ENCODE results near the gene IL22RA2.
"Not testable (repeated sequence)": the region's sequence is repeated elsewhere in the genome, so short reads cannot be mapped to it uniquely, and the experiment has no call there.

IL22RA2 gene, protein sequence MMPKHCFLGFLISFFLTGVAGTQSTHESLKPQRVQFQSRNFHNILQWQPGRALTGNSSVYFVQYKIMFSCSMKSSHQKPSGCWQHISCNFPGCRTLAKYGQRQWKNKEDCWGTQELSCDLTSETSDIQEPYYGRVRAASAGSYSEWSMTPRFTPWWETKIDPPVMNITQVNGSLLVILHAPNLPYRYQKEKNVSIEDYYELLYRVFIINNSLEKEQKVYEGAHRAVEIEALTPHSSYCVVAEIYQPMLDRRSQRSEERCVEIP

DNA sequence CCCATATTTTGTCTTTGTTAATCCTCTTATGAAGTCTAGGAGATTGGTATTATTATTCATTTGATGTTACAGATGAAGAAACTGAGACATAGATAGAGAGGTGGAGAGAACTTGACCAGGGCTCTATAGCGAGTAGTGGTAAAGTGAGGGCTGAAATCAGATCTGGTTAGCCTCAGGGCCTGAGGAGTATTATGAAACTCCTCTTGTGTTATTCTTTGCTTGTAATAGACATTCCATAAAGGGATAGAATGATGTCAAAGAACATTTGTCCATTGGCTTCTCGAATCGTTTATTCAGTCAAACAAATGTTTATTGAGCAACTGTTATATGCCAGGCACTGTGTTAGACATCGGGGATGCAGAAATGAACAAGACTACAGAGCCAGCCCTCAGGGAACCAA lies at the start of gene IL22RA2:
IL22RA2 (minus strand) TSS at position 144 of the 400 bp plus-strand sequence. CDS start 11,895 bp downstream, outside the sequence.
- no peak for DNase-seq (ENCODE audit: low read depth in 2 of 2)

DNA sequence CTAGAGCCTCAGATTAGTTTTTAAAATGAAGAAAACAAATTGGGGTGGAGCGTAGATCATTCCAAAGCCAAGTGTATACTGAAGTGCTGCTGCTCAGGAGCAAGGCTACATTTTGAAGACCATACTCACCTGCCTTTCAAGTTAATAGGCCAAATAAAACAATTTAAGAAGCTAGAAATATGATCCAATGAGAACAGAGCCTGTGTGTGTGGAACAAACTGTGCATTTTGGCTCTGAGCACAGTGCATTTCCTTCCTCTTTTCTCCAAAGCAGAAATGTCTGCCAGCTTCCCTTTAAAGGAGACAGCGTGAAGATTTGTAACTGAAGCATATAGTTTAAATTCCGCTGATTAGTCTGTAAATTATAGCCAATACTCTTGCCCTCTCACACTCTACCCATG lies 48.9 kb upstream of the IL22RA2 start:
- DNase-seq (ENCODE audit: low read depth in 2 of 2): no peak

DNA sequence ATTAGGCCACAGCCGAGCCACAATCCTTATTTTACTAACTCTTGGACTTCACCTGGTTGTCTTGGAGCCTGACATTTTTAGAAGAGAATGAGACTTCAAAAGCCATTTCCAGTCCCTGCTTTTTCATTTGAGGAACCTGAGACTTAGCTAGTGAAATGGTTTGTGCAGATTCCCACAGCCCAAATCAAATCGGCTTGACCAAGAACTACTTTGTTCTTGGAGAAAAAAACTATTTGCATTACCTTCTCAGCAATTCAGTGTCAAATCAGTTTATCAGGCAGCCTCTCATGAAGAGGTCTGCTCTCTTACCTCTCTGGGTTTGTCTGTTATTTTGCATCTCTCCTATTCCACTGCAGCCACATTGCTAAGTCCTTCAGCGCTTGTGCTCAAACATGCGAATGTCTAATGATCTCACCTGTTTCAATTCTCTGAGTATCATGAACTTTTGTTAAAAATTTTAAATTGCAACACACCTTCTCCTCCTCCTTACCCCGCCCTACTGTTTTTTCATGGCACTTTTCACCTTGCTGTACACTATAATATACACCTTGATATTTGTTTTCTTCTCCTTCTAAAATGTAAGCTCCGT lies 46.3 kb upstream of the IL22RA2 start:
- no peak for DNase-seq (ENCODE audit: low read depth in 2 of 2)

DNA sequence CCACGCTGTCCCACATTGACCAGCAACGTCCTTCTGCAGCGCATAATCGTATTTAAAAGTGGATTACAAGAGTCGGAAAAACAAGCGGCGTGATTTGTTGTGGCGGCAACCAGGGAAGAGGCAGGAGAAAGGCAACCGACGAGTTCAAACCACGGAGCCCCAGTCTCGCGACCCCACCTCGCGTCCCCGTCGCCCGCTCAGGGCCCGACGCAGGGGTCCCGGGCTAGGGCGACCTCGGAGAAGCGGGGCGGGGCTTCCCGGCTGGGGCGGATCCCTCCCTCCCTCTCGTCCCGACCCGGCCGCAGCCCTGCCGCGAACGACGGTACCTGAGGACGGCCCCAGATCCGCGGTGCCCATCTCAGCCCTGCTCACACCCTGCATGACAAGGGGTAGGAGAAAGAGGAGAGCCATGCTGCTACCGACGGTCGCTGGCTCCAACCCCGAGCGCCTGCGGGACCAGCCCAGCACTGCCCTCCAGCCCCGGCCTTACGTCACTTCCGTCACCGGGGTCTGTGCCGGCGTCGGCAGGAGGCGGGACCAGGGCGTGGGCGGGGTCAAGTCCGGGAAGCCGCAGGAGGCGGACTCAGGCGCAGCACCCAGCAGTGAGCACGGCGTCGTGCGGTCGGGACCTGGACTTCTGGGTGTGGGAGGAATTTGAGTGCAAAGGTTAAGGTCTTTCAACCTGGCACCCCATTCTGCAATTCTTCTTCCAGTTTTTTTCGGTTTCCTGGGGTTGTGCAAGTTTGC lies 45.6 kb upstream of the IL22RA2 start, which contains the start of gene IFNGR1:
IFNGR1 (minus strand) TSS at position 469 of the 747 bp plus-strand sequence; CDS start at position 411, 58 bp downstream.
- DNase-seq (ENCODE audit: low read depth in 2 of 2): peak; percentile 83 to 96

DNA sequence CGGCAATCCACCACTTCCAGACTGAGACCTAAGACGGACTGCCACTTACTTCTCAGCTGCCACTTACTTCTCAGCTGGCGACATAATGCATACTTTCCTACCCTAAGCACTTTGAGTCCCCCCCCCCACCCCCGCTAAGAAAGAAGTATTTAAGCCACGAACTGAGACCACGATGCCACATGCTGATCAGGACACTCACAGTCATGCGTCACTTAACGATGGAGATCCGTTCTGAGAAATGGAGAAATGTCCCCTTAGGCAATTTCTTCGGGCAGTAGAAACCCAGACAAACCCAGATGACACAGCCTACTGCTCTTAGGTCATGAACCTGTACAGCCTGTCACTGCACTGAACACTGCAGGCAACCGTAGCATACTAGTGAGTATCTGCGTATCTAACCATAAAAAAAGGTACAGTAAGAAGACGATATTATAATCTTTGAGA lies 45.1 kb upstream of the IL22RA2 start:
- DNase-seq (ENCODE audit: low read depth in 2 of 2): no peak

DNA sequence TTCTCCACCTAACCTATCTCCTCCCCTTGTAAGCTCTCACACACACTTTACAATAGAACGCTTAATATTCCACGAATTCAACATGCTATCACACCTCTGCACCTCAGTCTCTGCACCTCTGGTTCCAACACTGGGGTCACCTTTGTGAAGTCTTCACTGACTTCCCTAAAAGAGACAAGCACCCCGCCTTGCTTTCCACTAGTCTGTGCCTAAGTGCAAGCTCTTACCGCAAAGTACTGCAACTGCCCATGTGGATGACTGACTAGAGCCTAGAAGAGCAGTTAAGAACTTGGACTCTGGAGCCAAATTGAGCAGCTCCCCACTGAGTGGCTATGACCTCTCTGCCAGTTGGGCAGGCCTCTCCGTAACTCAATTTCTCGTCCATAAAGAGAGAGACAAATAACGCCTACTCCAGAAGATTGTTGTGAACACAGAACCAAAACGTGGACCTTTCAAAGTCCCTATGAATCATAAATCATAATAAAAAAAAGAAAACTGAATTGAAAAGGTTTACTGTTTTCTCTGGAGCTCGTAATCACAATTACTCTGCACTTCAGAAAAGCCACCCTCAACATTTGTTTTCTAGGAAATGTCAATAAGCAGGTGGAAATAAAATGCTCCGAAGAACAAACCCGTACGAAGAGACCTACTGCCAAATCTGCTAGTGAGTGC lies 44.5 kb upstream of the IL22RA2 start:
- no peak for DNase-seq (ENCODE audit: low read depth in 2 of 2)

DNA sequence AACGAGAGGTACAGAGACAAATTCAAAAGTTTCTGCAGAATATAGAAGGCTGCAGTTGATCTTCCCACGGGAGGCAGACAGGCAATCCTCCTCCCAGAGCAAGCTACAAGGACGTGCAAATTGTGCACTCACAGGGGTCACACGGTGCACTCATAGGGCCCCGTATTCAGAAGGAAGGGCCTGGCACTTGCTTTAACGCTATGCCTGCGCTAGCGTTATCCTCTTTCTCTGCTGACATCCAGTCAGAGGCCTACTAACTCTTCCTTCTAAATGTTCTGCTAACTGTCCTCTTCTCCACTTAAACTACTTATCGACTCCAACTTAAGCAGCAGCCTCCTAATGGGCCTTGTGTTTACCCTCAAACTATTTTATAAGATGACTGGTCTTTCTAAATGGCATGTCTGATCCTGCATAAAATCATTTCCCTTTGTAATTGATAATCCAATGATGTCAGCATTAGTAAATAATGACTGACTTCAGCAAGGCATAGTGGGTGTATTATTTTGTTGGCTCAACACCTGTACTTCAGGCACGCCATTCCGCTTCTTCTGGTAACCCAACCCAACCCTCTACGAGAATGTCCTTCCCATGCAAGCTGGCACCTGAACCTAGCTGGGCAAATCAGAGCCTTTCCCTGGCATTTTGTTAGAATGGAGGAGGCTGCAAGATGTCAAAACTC lies 43.6 kb upstream of the IL22RA2 start:
- no peak for DNase-seq (ENCODE audit: low read depth in 2 of 2)

DNA sequence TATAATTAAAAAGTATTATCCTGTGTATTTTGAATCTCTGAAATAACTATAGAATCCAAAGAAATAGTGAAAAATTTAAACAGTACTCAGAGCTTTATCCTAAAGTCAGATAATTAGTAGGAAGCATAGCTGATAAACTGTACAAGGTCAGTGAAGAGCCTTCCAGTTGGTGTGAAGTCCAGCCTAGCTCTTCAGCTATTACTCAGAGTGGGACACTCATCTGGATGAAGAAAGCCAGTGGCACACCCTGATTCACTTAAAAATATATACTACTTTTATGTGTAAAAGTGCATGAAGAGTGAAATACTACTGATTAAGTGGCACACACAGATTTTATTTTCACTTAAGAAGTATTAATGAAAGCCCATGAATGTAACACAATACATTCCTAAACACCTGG lies 42.7 kb upstream of the IL22RA2 start:
- DNase-seq (ENCODE audit: low read depth in 2 of 2): no peak

DNA sequence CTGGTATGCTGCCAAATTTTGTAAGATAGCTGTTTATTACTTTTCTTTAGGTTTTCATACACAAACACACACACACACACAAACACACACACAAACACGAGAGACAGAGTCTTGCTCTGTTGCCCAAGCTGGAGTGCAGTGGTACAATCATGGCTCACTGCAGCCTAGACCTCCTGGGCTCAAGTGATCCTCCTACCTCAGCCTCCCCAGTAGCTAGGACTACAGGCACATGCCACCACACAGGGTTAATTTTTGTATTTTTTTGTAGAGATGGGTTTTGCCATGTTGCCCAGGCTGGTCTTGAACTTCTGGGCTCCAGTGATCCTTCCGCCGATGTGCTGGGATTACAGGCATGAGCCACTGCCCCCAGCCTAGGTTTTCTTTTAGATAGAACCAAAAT lies 42.2 kb upstream of the IL22RA2 start:
- DNase-seq (ENCODE audit: low read depth in 2 of 2): not testable (repeated sequence)

DNA sequence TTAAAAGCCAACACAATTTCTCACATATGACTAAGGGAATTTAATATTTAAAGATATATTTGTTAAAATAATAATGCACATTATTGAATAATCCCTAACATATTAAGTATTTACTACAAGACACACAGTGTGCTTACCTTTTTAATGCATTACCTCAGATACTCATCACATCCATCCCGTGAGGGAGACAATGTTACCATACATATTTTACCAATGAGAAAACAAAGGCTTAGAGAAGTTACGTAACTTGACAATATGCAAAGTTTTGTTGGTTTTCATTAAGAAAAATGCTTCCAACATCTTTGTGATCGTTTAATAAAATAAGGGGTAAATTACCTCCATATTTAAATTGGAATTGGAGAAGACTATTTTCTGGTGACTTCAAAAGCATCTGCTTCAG lies 41.5 kb upstream of the IL22RA2 start:
- DNase-seq (ENCODE audit: low read depth in 2 of 2): no peak

DNA sequence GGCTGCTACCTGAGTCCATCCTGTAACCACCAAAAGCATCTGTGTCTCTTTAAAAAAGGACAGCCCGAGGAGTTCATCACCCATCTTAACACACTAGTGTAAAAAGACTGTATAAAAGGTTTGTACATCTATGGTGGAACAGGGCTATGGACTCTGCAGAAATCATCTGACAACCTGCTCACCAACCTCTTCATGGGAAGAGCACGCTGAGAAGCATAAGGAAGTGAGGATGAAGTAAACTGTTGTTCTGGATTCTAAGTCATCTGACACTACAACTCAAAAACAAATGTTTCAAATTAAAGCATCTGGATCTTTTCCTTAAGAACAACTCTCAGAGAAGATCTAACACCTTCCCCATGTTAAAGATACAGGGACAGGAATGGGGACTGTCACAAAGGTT lies 40.4 kb upstream of the IL22RA2 start:
- DNase-seq (ENCODE audit: low read depth in 2 of 2): no peak

DNA sequence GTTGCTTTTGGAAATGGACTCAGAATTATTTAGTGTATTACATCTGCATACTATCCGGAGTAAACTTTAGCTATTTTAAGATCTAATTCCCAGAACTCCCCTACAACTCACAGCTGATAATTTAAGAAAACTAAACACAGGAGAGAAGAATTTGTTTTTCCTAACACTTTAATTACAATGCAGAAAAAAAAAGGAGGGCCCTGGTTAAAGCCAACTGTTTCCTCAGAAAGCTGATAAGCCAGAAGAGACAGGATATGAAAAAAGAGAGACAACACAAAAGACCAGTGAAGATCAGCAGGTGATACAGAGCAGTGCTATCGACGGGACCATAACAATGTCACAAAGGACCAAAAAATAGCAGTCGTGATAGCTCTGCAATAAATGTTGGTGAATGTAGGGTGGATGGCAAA lies 39.9 kb upstream of the IL22RA2 start:
- no peak for DNase-seq (ENCODE audit: low read depth in 2 of 2)

DNA sequence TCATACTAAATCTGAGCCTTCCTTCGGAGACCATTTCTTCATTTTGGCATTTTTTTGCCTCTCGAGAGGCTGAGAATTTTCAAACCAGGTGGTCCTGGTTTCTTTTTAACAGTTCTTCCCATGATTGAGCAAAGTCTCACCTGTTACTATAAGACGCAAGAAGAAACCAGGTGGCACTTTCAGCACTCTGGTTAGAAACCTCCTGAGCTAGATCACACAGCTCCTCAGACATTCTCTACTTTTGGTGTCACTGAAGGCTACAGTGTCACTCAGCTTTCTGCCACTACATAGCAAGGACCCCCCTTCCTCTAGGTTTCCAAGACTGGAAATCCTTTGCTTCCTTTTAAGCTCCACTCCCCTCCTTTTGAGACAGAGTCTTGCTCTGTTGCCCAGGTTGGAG lies 38.5 kb upstream of the IL22RA2 start:
- no peak for DNase-seq (ENCODE audit: low read depth in 2 of 2)

DNA sequence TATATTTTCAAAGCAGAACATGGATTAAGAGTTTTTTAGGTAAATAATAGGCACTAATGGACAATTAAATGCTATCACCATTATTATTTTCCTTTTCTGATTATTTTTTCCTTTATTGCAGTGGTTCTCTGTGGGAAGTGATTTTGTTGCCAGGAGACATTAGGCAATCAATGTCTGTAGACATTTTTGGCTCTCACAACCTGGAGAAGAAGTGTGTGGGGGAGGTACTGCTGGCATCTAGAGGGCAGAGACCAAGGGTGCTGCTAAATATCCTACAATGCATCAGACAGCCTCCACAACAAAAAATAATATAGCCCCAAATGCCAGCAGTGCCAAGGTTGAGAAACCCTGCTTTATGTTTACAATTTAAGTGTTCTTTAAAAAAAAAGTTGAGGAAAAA lies 37.5 kb upstream of the IL22RA2 start:
- DNase-seq (ENCODE audit: low read depth in 2 of 2): no peak

DNA sequence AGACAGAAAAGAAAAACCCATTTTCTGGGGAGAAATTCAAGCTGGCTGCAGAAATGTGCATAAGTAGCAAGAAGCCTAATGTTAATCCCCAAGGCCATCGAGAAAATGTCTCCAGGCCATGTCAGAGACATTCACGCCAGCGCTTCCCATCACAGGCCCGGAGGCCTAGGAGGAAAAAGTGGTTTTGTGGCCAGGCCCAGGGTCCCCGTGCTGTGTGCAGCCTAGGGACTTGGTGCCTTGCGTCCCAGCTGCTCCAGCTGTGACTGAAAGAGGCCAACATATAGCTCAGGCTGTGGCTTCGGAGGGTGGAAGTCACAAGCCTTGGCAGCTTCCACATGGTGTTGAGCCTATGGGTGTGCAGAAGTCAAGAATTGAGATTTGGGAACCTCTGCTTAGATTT lies 34.8 kb upstream of the IL22RA2 start:
- no peak for DNase-seq (ENCODE audit: low read depth in 2 of 2)

DNA sequence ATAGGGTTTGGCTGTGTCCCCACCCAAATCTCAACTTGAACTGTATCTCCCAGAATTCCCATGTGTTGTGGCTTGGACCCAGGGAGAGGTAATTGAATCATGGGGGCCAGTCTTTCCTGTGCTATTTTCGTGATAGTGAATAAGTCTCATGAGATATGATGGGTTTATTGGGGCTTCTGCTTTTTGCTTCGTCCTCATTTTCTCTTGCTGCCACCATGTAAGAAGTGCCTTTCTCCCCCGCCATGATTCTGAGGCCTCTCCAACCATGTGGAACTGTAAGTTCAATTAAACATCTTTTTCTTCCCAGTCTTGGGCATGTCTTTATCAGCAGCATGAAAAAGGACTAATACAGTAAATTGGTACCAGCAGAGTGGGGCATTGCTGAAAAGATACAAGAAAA lies 34.0 kb upstream of the IL22RA2 start:
- not testable (repeated sequence) for DNase-seq (ENCODE audit: low read depth in 2 of 2)

DNA sequence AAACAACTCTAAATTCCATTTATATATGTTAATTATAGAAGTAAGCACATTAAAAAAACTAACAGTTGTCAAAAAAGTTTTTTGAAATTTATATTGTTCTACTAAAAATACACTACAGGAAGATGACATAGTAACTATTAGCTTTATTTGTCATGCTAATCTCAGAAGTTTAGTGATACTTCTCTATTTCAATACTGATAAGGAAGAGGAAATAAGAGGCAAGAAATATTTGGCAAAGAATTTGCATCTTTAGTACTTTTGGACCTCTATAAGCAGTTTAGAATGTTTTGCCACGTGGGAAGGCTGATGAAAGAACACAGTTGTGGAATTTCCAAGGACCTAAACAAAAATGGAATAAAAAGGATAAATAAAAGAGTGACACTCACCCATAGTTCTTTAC lies 33.1 kb upstream of the IL22RA2 start:
- no peak for DNase-seq (ENCODE audit: low read depth in 2 of 2)

DNA sequence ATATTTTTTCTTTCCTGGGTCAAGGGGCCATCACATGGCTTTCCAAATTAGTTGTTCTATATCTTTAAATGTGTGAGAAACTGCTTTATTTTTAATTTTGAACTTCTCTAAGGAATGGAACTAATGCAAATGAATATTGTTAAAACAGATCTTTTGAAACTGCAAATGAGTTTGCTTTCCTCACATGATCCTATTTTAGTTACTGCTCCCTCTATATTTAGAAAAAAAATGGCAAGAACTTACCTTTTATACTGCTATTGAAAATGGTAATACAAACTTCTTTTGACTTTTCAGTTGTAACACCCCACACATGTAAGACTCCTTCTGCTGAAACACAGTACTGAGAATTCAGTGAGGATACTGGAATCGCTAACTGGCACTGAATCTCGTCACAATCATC lies 29.8 kb upstream of the IL22RA2 start:
- DNase-seq (ENCODE audit: low read depth in 2 of 2): no peak

DNA sequence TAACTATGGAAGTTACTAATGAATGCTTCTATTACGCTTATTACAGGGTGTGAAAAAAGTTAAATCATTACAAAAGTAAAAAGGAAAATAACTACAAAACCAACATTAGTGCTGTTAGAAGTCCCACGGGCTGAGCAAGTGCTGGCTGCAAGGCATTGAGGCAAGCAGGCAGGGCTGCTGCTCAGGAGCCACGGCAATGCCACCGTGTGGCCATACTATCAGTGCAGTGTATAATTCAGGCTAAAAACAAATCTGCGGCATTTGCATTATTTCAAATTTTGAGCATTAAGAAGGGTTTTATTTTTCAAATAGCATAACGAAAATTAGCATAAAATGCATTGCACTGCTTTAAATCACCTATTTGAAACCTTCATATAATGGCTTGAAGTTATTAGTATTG lies 28.6 kb upstream of the IL22RA2 start:
- DNase-seq (ENCODE audit: low read depth in 2 of 2): no peak

DNA sequence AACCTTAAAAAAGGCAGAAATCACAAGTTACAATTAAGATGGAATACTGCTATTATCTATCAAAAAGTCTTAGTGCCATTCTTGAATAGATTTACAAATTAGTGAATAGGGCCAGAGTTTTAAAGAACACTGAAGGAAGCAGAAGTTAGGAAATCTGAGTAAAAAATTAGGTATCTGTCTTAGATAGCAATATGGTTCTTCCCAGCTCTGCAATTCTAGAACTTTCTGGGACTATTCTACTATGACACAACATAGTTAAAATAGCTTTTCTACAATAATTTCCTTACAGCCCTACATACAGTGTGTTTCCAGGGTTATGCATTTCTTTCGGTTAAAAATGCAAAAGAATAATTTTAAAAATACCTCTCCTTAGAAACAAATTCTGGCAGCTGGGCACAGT lies 27.6 kb upstream of the IL22RA2 start:
- DNase-seq (ENCODE audit: low read depth in 2 of 2): no peak

DNA sequence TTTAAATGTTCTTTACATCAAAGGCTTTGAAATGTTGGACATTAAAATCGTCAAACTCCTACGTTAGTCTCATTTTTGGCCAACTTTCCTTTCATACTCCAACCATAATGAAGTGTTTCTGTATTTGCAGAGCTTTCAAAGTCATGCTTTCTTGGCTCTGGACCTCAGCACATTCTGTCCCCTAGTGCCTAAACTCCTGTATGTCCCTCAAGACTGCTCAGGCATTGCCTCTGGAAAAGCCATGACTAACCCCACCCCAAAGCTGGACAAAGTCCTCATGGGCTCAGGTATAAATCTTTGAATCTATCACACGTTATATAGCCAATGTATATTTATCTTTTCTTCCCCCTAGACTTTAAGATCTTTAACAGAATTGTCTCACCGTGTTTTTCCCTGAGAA lies 26.8 kb upstream of the IL22RA2 start:
- no peak for DNase-seq (ENCODE audit: low read depth in 2 of 2)

Measured in stimulated activated CD4-positive, alpha-beta T cell treated with anti-CD3 and anti-CD28 coated beads, Interleukin-1b, Interleukin-23, amount 100 ng/mL, for 1 hour (primary cell).